Measurements from ENCODE around the gene CAMK1D.

Gene CAMK1D

GRCh38 chr10:12408472-12408871, 59.1 kb downstream of the CAMK1D start:
- DNase-seq (ENCODE audit: low read depth) = no peak
- TF ChIP-seq MYC (IDR thresholded peaks at IDR 0.05; ENCODE audit: low read depth, low read length) (no peak), POLR2A (IDR thresholded peaks at IDR 0.05; ENCODE audit: extremely low read depth, insufficient read length) (no peak), CTCF (IDR thresholded peaks at IDR 0.05; ENCODE audit: low read depth, low read length) (no peak), MAX (IDR thresholded peaks at IDR 0.05; ENCODE audit: low read depth, low read length) (no peak)
- H3K4me3 ChIP-seq (ENCODE audit: low read depth, low read length) = no peak overlapping the region

GRCh38 chr10:12409161-12409560, 59.8 kb downstream of the CAMK1D start:
- TF ChIP-seq POLR2A (IDR thresholded peaks at IDR 0.05; ENCODE audit: extremely low read depth, insufficient read length) (no peak), MYC (IDR thresholded peaks at IDR 0.05; ENCODE audit: low read depth, low read length) (no peak), MAX (IDR thresholded peaks at IDR 0.05; ENCODE audit: low read depth, low read length) (no peak), CTCF (IDR thresholded peaks at IDR 0.05; ENCODE audit: low read depth, low read length) (no peak)
- DNase-seq (ENCODE audit: low read depth) = no peak
- no peak overlapping the region for H3K4me3 ChIP-seq (ENCODE audit: low read depth, low read length)

- no peak for TF ChIP-seq MYC (IDR thresholded peaks at IDR 0.05; ENCODE audit: low read depth, low read length)
- no peak for TF ChIP-seq MAX (IDR thresholded peaks at IDR 0.05; ENCODE audit: low read depth, low read length)
- TF ChIP-seq CTCF (IDR thresholded peaks at IDR 0.05; ENCODE audit: low read depth, low read length) = no peak
- no peak for TF ChIP-seq POLR2A (IDR thresholded peaks at IDR 0.05; ENCODE audit: extremely low read depth, insufficient read length)
- no peak overlapping the region for H3K4me3 ChIP-seq (ENCODE audit: low read depth, low read length)
- DNase-seq (ENCODE audit: low read depth) = no peak
Measured at GRCh38 chr10:12409613-12410012, 60.3 kb downstream of the CAMK1D start.

- H3K4me3 ChIP-seq (ENCODE audit: low read depth, low read length) = no peak overlapping the region
- no peak for DNase-seq (ENCODE audit: low read depth)
- TF ChIP-seq MYC (IDR thresholded peaks at IDR 0.05; ENCODE audit: low read depth, low read length) = no peak
- TF ChIP-seq CTCF (IDR thresholded peaks at IDR 0.05; ENCODE audit: low read depth, low read length) = no peak
- TF ChIP-seq MAX (IDR thresholded peaks at IDR 0.05; ENCODE audit: low read depth, low read length) = no peak
- TF ChIP-seq POLR2A (IDR thresholded peaks at IDR 0.05; ENCODE audit: extremely low read depth, insufficient read length) = no peak
Measured at GRCh38 chr10:12412666-12413368, 63.5 kb downstream of the CAMK1D start.

- H3K4me3 ChIP-seq (ENCODE audit: low read depth, low read length) = no peak overlapping the region
- DNase-seq (ENCODE audit: low read depth) = no peak
- no peak for TF ChIP-seq POLR2A (IDR thresholded peaks at IDR 0.05; ENCODE audit: extremely low read depth, insufficient read length)
- TF ChIP-seq MYC (IDR thresholded peaks at IDR 0.05; ENCODE audit: low read depth, low read length) = no peak
- no peak for TF ChIP-seq CTCF (IDR thresholded peaks at IDR 0.05; ENCODE audit: low read depth, low read length)
- TF ChIP-seq MAX (IDR thresholded peaks at IDR 0.05; ENCODE audit: low read depth, low read length) = no peak
Measured at GRCh38 chr10:12413369-12413711, 64.0 kb downstream of the CAMK1D start.

Measured in NB4 (cell line).